Keratinocyte (primary cell): ENCODE results near the gene TRIB2. TPM values are rescaled to one million over a fixed set of nuclear protein-coding genes. Genes with fewer than 3 reads are reported as not detected.

Source experiments
- DNase-seq: peaks from one replicate; pipeline ENCODE4 v3.0.0-alpha.2; 2011; ENCODE audit warnings: low read depth, missing footprints, low spot score
- FAIRE-seq: peaks from 2 replicates; lab custom pipeline; 2011; peaks lifted over from hg19 to GRCh38; lab: Jason Lieb, UNC
- H2AFZ ChIP-seq: 2 replicates; pipeline ENCODE4 v1.6.0; 2012; ENCODE audit warnings: low read length, control low read depth, inconsistent platforms; ENCODE audit not compliant: control insufficient read depth
- H3K27ac ChIP-seq: 2 replicates; pipeline ENCODE4 v1.5.1; 2011; ENCODE audit warnings: low read length; ENCODE audit not compliant: control insufficient read depth, insufficient read depth
- H3K27me3 ChIP-seq: 3 replicates; pipeline ENCODE4 v1.6.0; 2011; ENCODE audit warnings: low read length; ENCODE audit not compliant: control insufficient read depth, insufficient read depth; ENCODE audit errors: extremely low read depth
- H3K36me3 ChIP-seq, 2 experiments: 2 replicates in 1 of 2; 3 replicates in 1 of 2; pipeline ENCODE4 v1.5.1; 2011; ENCODE audit warnings: low read length in 2 of 2, mild to moderate bottlenecking in 1 of 2; ENCODE audit not compliant: control insufficient read depth in 2 of 2, insufficient read depth in 2 of 2; ENCODE audit errors: extremely low read depth in 1 of 2
- H3K4me1 ChIP-seq: 3 replicates; pipeline ENCODE4 v1.5.1; 2011; ENCODE audit warnings: low read length; ENCODE audit not compliant: control insufficient read depth, insufficient read depth; ENCODE audit errors: extremely low read depth
- H3K4me2 ChIP-seq: 3 replicates; pipeline ENCODE4 v1.6.0; 2011; ENCODE audit warnings: low read depth, low read length; ENCODE audit not compliant: control insufficient read depth, insufficient read depth; ENCODE audit errors: extremely low read depth
- H3K4me3 ChIP-seq, 3 experiments: fragments of 200-600 bp in 1 of 3; sonication (generic) in 1 of 3; 2 replicates in 2 of 3; 3 replicates in 1 of 3; pipeline ENCODE4 v1.5.1; 2011 to 2016; ENCODE audit warnings: low read length in 3 of 3, mild to moderate bottlenecking in 3 of 3, control low read depth in 2 of 3, inconsistent platforms in 1 of 3, low read depth in 1 of 3, mixed read lengths in 1 of 3, mixed run types in 1 of 3, moderate library complexity in 1 of 3; ENCODE audit not compliant: control insufficient read depth in 2 of 3, insufficient read depth in 2 of 3; ENCODE audit errors: extremely low read depth in 1 of 3
- H3K79me2 ChIP-seq: 2 replicates; pipeline ENCODE4 v1.6.0; 2012; ENCODE audit warnings: low read length; ENCODE audit not compliant: control insufficient read depth, insufficient read depth
- H3K9ac ChIP-seq: 3 replicates; pipeline ENCODE4 v1.6.0; 2011; ENCODE audit warnings: low read length; ENCODE audit not compliant: control insufficient read depth, insufficient read depth; ENCODE audit errors: extremely low read depth
- H3K9me1 ChIP-seq: 3 replicates; pipeline ENCODE4 v1.6.0; 2011; ENCODE audit warnings: low read length; ENCODE audit not compliant: control insufficient read depth, insufficient read depth; ENCODE audit errors: extremely low read depth
- H3K9me3 ChIP-seq: 2 replicates; pipeline ENCODE4 v1.5.1; 2012; ENCODE audit warnings: low read depth, low read length; ENCODE audit not compliant: control insufficient read depth
- H4K20me1 ChIP-seq: 3 replicates; pipeline ENCODE4 v1.6.0; 2011; ENCODE audit warnings: low read length; ENCODE audit not compliant: control insufficient read depth, insufficient read depth; ENCODE audit errors: extremely low read depth
- CTCF ChIP-seq, 3 experiments: IDR thresholded peaks in 1 of 3; conservative IDR thresholded peaks in 1 of 3; optimal IDR thresholded peaks in 1 of 3; 2 replicates in 2 of 3; 3 replicates in 1 of 3; pipeline versions ENCODE3 to v1.5.1; 2011; ENCODE audit warnings: low read length in 3 of 3, mild to moderate bottlenecking in 3 of 3, moderate library complexity in 2 of 3, control low read depth in 1 of 3, inconsistent platforms in 1 of 3; ENCODE audit not compliant: insufficient read depth in 2 of 3; ENCODE audit errors: extremely low read depth in 1 of 3
- EZH2 ChIP-seq: IDR thresholded peaks from one replicate; pipeline ENCODE4 v1.6.1; 2012; ENCODE audit warnings: inconsistent platforms, mild to moderate bottlenecking, low read length, moderate library complexity
- dilution Hi-C: fragments of 300-500 bp; cut with MboI; formaldehyde crosslinking; loops from one replicate; pipeline ENCODE4 v1.7.0; 2020; ENCODE audit warnings: low sequenced_read_pairs; ENCODE audit not compliant: extremely low pct_ligation_motif_present
- polyA plus RNA-seq, 5 experiments: library from polyadenylated mRNA; depleted of rRNA in 3 of 5; stranded (reverse) in 3 of 5; stranded (forward) in 1 of 5; unstranded in 1 of 5; fragments of >200 nt; gene quantifications; 1 replicate in 1 of 5; 2 replicates in 3 of 5; 3 replicates in 1 of 5; pipeline versions ENCODE4 v1.2.1 to v1.2.3, GENCODE V29; 2011 to 2012; ENCODE audit warnings: missing spikeins in 2 of 5, low read depth in 1 of 5, low replicate concordance in 1 of 5

Gene TRIB2
- polyA plus RNA-seq, 1 donor (not counting 4 experiments of a cell fraction or from before 2014, with no cell fraction given) = 7.7 TPM

- H2AFZ ChIP-seq = no peak overlapping the region
- no peak for FAIRE-seq
- no peak overlapping the region for H3K27ac ChIP-seq
- H3K36me3 ChIP-seq = no peaks in the 10 kb centered on the region
- H3K9ac ChIP-seq = no peak overlapping the region
- no peaks in the 10 kb centered on the region for H3K79me2 ChIP-seq
- dilution Hi-C loops = no loop called here
- DNase-seq = no peak
- H3K9me3 ChIP-seq = no peaks in the 10 kb centered on the region
- H4K20me1 ChIP-seq = no peaks in the 10 kb centered on the region
- no peak overlapping the region for H3K4me3 ChIP-seq
- TF ChIP-seq EZH2 (no peak), CTCF (optimal IDR thresholded peaks at IDR 0.05 in 1 of 3, IDR thresholded peaks at IDR 0.05 in 1 of 3, conservative IDR thresholded peaks at IDR 0.05 in 1 of 3; ENCODE audit: extremely low read depth in 1 of 3, insufficient read depth in 2 of 3, low read length in 3 of 3) (no peak)
- peaks cover 10% of the 10 kb centered on the region for H3K4me1 ChIP-seq
- H3K27me3 ChIP-seq = peaks cover 3% of the 10 kb centered on the region
- H3K4me2 ChIP-seq = no peak overlapping the region
- H3K9me1 ChIP-seq = no peaks in the 10 kb centered on the region
Measured at GRCh38 chr2:12769492-12770105, 52.9 kb downstream of the TRIB2 start.

- FAIRE-seq = no peak
- no peak for DNase-seq
- TF ChIP-seq EZH2 (no peak), CTCF (optimal IDR thresholded peaks at IDR 0.05 in 1 of 3, IDR thresholded peaks at IDR 0.05 in 1 of 3, conservative IDR thresholded peaks at IDR 0.05 in 1 of 3; ENCODE audit: extremely low read depth in 1 of 3, insufficient read depth in 2 of 3, low read length in 3 of 3) (no peak)
- no peaks in the 10 kb centered on the region for H3K9me3 ChIP-seq
- H3K4me2 ChIP-seq = no peak overlapping the region
- no peaks in the 10 kb centered on the region for H4K20me1 ChIP-seq
- no peak overlapping the region for H3K27ac ChIP-seq
- no peak overlapping the region for H3K9ac ChIP-seq
- no peaks in the 10 kb centered on the region for H3K9me1 ChIP-seq
- H3K4me1 ChIP-seq = peaks cover 5% of the 10 kb centered on the region
- H3K79me2 ChIP-seq = no peaks in the 10 kb centered on the region
- H2AFZ ChIP-seq = no peak overlapping the region
- H3K27me3 ChIP-seq = peaks cover 3% of the 10 kb centered on the region
- H3K36me3 ChIP-seq = no peaks in the 10 kb centered on the region
- dilution Hi-C loops = no loop called here
- no peak overlapping the region for H3K4me3 ChIP-seq
Measured at GRCh38 chr2:12770300-12770968, 53.7 kb downstream of the TRIB2 start.
